HTR-8/SVneo (cell line): Measurements from ENCODE around the gene FOXK2.
A peak's percentile ranks its signal among the peaks of the same experiment; 100 is the strongest.

ENCODE experiments used
- DNase-seq: peaks from one replicate; pipeline ENCODE4 v3.0.0; 2011; ENCODE audit warnings: low spot score, mixed read lengths; ENCODE audit not compliant: insufficient read length
- FAIRE-seq: peaks from 2 replicates; lab custom pipeline; 2011; peaks lifted over from hg19 to GRCh38; lab: Jason Lieb, UNC

The FOXK2 gene

GRCh38 chr17:82518826-82519810 lies at the start of gene FOXK2:
Gene FOXK2, plus strand, starts transcription at chr17:82519732. Its CDS starts 157 bp downstream, at chr17:82519889.
- peak; percentile 98 for FAIRE-seq
- peak; percentile 98 for DNase-seq

- FAIRE-seq (no peak), DNase-seq (no peak)
Observed at GRCh38 chr17:82470065-82470464, 49.5 kb upstream of the FOXK2 start.

GRCh38 chr17:82474223-82475010 lies 45.1 kb upstream of the FOXK2 start:
- DNase-seq (no peak), FAIRE-seq (no peak)

- no peak for FAIRE-seq
- no peak for DNase-seq
Observed at GRCh38 chr17:82475458-82475857, 44.1 kb upstream of the FOXK2 start.

- FAIRE-seq: no peak
- DNase-seq: no peak
Observed at GRCh38 chr17:82477934-82478333, 41.6 kb upstream of the FOXK2 start.

GRCh38 chr17:82479602-82480001 lies 39.9 kb upstream of the FOXK2 start:
- FAIRE-seq (no peak), DNase-seq (no peak)

- DNase-seq (no peak), FAIRE-seq (no peak)
Observed at GRCh38 chr17:82480318-82480717, 39.2 kb upstream of the FOXK2 start.

GRCh38 chr17:82483204-82483660 lies 36.3 kb upstream of the FOXK2 start:
- DNase-seq (no peak), FAIRE-seq (no peak)

- DNase-seq (no peak), FAIRE-seq (no peak)
Observed at GRCh38 chr17:82483836-82484235, 35.7 kb upstream of the FOXK2 start.

- FAIRE-seq (no peak), DNase-seq (no peak)
Observed at GRCh38 chr17:82486231-82487094, 33.1 kb upstream of the FOXK2 start.

- no peak for FAIRE-seq
- DNase-seq: no peak
Observed at GRCh38 chr17:82487910-82488309, 31.6 kb upstream of the FOXK2 start.

GRCh38 chr17:82489117-82489516 lies 30.4 kb upstream of the FOXK2 start:
- DNase-seq: no peak
- FAIRE-seq: no peak

GRCh38 chr17:82489851-82490511 lies 29.6 kb upstream of the FOXK2 start:
- no peak for DNase-seq
- no peak for FAIRE-seq

GRCh38 chr17:82490512-82491195 lies 28.9 kb upstream of the FOXK2 start:
- DNase-seq (no peak), FAIRE-seq (no peak)

GRCh38 chr17:82491196-82491530 lies 28.4 kb upstream of the FOXK2 start:
- DNase-seq (no peak), FAIRE-seq (no peak)

GRCh38 chr17:82491533-82491932 lies 28.0 kb upstream of the FOXK2 start:
- no peak for FAIRE-seq
- DNase-seq: no peak

GRCh38 chr17:82492643-82493225 lies 26.8 kb upstream of the FOXK2 start:
- DNase-seq: peak; percentile 84
- FAIRE-seq: peak; percentile 54

GRCh38 chr17:82493226-82493781 lies 26.2 kb upstream of the FOXK2 start:
- FAIRE-seq (no peak), DNase-seq (no peak)
